HCT116 (cell line): ENCODE results near the gene PIP4K2A. TPM values are rescaled to one million over a fixed set of nuclear protein-coding genes. Genes with fewer than 3 reads are reported as not detected.
"Not testable (repeated sequence)": the region's sequence is repeated elsewhere in the genome, so short reads cannot be mapped to it uniquely, and the experiment has no call there.

Experiments used
- ATAC-seq: fragments of 200-7000 bp; cut with Tn5 transposase; 2 replicates; pipeline ENCODE4 v1.9.1; 2020; ENCODE audit warnings: mild to moderate bottlenecking, moderate library complexity
- BruUV-seq: library from RNA; stranded (reverse); fragments of 400-500 nt; replicated peaks from 2 replicates; lab custom pipeline; 2021; lab: Mats Ljungman, UMichigan
- CTCF ChIA-PET: fragments of 300-600 bp; sonication (Branson Sonifier 250); formaldehyde crosslinking; loops from one replicate; lab custom pipeline; 2021; ENCODE audit warnings: antibody characterized with exemption; lab: Charles Lee
- POLR2A ChIA-PET: fragments of 300-600, 350-600 bp; sonication (Branson Sonifier 250); formaldehyde crosslinking; loops from one replicate; lab custom pipeline; 2021; ENCODE audit warnings: antibody characterized with exemption; lab: Charles Lee
- RAD21 ChIA-PET, 2 experiments: fragments of 300-600 bp; sonication (Branson Sonifier 250); formaldehyde crosslinking; loops; one replicate each; lab custom pipeline; 2023; ENCODE audit warnings: low total read pairs in 2 of 2; ENCODE audit not compliant: uncharacterized antibody in 2 of 2, unreplicated experiment in 2 of 2, low non-redundant PET in 1 of 2; lab: Charles Lee
- DNase-seq: peaks from one replicate; pipeline ENCODE4 v3.0.0-alpha.2; 2010; ENCODE audit warnings: low read depth, low spot score
- H2AFZ ChIP-seq: fragments of 200-600 bp; shearing (Covaris generic), sonication (generic); 2 replicates; pipeline ENCODE4 v1.6.1; 2017; ENCODE audit warnings: low read depth, mixed run types, mixed read lengths, antibody characterized with exemption, low read length; ENCODE audit not compliant: poor library complexity, severe bottlenecking
- H3K27ac ChIP-seq: 2 replicates; pipeline ENCODE4 v1.5.1; 2012; ENCODE audit warnings: low read depth, low read length
- H3K27me3 ChIP-seq: fragments of 200-600 bp; sonication (generic); 2 replicates; pipeline ENCODE4 v1.6.1; 2016; ENCODE audit warnings: mixed run types, low read length, mixed read lengths; ENCODE audit not compliant: insufficient read depth
- H3K36me3 ChIP-seq, 2 experiments: fragments of 200-500 bp in 1 of 2; fragments of 200-600 bp in 1 of 2; sonication (Bioruptor generic) in 1 of 2; sonication (generic) in 1 of 2; 2 replicates each; pipeline versions ENCODE4 v1.5.1 to v1.6.1; 2014 to 2016; ENCODE audit warnings: low read length in 2 of 2, inconsistent platforms in 1 of 2, mixed read lengths in 1 of 2, mixed run types in 1 of 2; ENCODE audit not compliant: insufficient read depth in 2 of 2, control insufficient read depth in 1 of 2
- H3K4me1 ChIP-seq, 2 experiments: fragments of 200-600 bp in 1 of 2; sonication (generic) in 1 of 2; 2 replicates each; pipeline versions ENCODE4 v1.5.1 to v1.6.1; 2012 to 2017; ENCODE audit warnings: low read length in 2 of 2, inconsistent platforms in 1 of 2, mild to moderate bottlenecking in 1 of 2, mixed read lengths in 1 of 2, mixed run types in 1 of 2, moderate library complexity in 1 of 2; ENCODE audit not compliant: insufficient read depth in 2 of 2, control insufficient read depth in 1 of 2
- H3K4me2 ChIP-seq: fragments of 200-600 bp; sonication (generic); 2 replicates; pipeline ENCODE4 v1.6.1; 2017; ENCODE audit warnings: mixed run types, low read length, mixed read lengths
- H3K4me3 ChIP-seq, 2 experiments: fragments of 200-600 bp in 1 of 2; sonication (generic) in 1 of 2; replicated peaks in 1 of 2; 2 replicates each; pipeline ENCODE4 v1.5.1; 2011 to 2016; ENCODE audit warnings: low read length in 2 of 2, control low read depth in 1 of 2, low read depth in 1 of 2, mild to moderate bottlenecking in 1 of 2, mixed read lengths in 1 of 2, mixed run types in 1 of 2
- H3K79me2 ChIP-seq: fragments of 200-600 bp; sonication (generic); 2 replicates; pipeline ENCODE4 v1.6.1; 2017; ENCODE audit warnings: mild to moderate bottlenecking, mixed run types, low read length, moderate library complexity, mixed read lengths; ENCODE audit not compliant: insufficient read depth
- H3K9ac ChIP-seq: fragments of 200-600 bp; sonication (generic); 2 replicates; pipeline ENCODE4 v1.6.1; 2016; ENCODE audit warnings: low read length, mixed read lengths
- H3K9me2 ChIP-seq: fragments of 200-600 bp; sonication (generic), shearing (Covaris generic); 2 replicates; pipeline ENCODE4 v1.6.1; 2017; ENCODE audit warnings: mixed run types, mild to moderate bottlenecking, moderate library complexity; ENCODE audit not compliant: insufficient read depth
- H3K9me3 ChIP-seq, 2 experiments: fragments of 200-500 bp in 1 of 2; fragments of 200-600 bp in 1 of 2; sonication (Bioruptor generic) in 1 of 2; sonication (generic) in 1 of 2; 2 replicates each; pipeline ENCODE4 v1.6.1; 2014 to 2017; ENCODE audit warnings: low read length in 2 of 2, mixed read lengths in 2 of 2, inconsistent platforms in 1 of 2, low read depth in 1 of 2, mild to moderate bottlenecking in 1 of 2, mixed run types in 1 of 2, moderate library complexity in 1 of 2; ENCODE audit not compliant: control insufficient read depth in 1 of 2, insufficient read depth in 1 of 2
- H4K20me1 ChIP-seq: fragments of 200-600 bp; sonication (generic), shearing (Covaris generic); 2 replicates; pipeline ENCODE4 v1.6.1; 2017; ENCODE audit warnings: mixed run types, mild to moderate bottlenecking, moderate library complexity; ENCODE audit not compliant: insufficient read depth
- CBX3 ChIP-seq: IDR thresholded peaks from 2 replicates; pipeline ENCODE4 v1.6.1; 2012; ENCODE audit warnings: low read depth
- EGR1 ChIP-seq: IDR thresholded peaks from 2 replicates; pipeline ENCODE4 v1.6.1; 2012; ENCODE audit warnings: low read depth
- ELF1 ChIP-seq: IDR thresholded peaks from 2 replicates; pipeline ENCODE4 v1.6.1; 2012; ENCODE audit warnings: low read depth, borderline replicate concordance
- EZH2 ChIP-seq: fragments of 200-600 bp; sonication (generic); IDR thresholded peaks from 2 replicates; pipeline ENCODE4 v1.6.1; 2017; ENCODE audit warnings: antibody characterized with exemption, mixed run types
- POLR2A ChIP-seq: IDR thresholded peaks from 2 replicates; pipeline ENCODE4 v1.7.0; 2011; ENCODE audit warnings: borderline replicate concordance; ENCODE audit not compliant: insufficient read depth, insufficient read length; ENCODE audit errors: extremely low read depth
- POLR2AphosphoS5 ChIP-seq: IDR thresholded peaks from 2 replicates; pipeline ENCODE4 v1.6.1; 2011; ENCODE audit warnings: mild to moderate bottlenecking, low read depth, low read length, moderate library complexity
- SIN3A ChIP-seq: IDR thresholded peaks from 2 replicates; pipeline ENCODE4 v1.6.1; 2012; ENCODE audit warnings: low read depth
- SP1 ChIP-seq: IDR thresholded peaks from 2 replicates; pipeline ENCODE4 v1.6.1; 2012; ENCODE audit warnings: low read depth
- ZNF274 ChIP-seq: fragments of 200-500 bp; sonication (Bioruptor generic); IDR thresholded peaks from 2 replicates; pipeline ENCODE4 v1.6.1; 2014; ENCODE audit warnings: mild to moderate bottlenecking, low read depth, low read length, inconsistent platforms
- intact Hi-C: fragments of 100-400 bp; cut with micrococcal nuclease; formaldehyde crosslinking; loops from 2 replicates; pipeline ENCODE4 v1.10.0; 2022
- total RNA-seq: library from RNA; stranded (reverse); gene quantifications from one replicate; pipeline ENCODE4 v1.2.1, GENCODE V29; 2021; ENCODE audit not compliant: unreplicated experiment
- TF ChIP-seq, protein P1 (sequence below): IDR thresholded peaks from 2 replicates; pipeline ENCODE4 v1.6.1; 2012; ENCODE audit warnings: low read depth
- TF ChIP-seq, protein P2 (sequence below): IDR thresholded peaks from 2 replicates; pipeline ENCODE4 v1.6.1; 2011; ENCODE audit warnings: mild to moderate bottlenecking, low read length, moderate library complexity; ENCODE audit not compliant: insufficient replicate concordance; ENCODE audit errors: extremely low read depth
- TF ChIP-seq, protein P3 (sequence below), 3 experiments: fragments of 200-600 bp in 1 of 3; sonication (generic) in 1 of 3; IDR thresholded peaks in 2 of 3; conservative IDR thresholded peaks in 1 of 3; 2 replicates each; pipeline ENCODE4 v1.5.1; 2012 to 2017; ENCODE audit warnings: low read depth in 2 of 3, low read length in 2 of 3, antibody characterized with exemption in 1 of 3, borderline replicate concordance in 1 of 3, control low read depth in 1 of 3, mild to moderate bottlenecking in 1 of 3, mixed read lengths in 1 of 3, mixed run types in 1 of 3, moderate library complexity in 1 of 3; ENCODE audit not compliant: insufficient read depth in 1 of 3

The PIP4K2A gene
- total RNA-seq, 1 experiment from 2014 or later = 41.9 TPM

DNA sequence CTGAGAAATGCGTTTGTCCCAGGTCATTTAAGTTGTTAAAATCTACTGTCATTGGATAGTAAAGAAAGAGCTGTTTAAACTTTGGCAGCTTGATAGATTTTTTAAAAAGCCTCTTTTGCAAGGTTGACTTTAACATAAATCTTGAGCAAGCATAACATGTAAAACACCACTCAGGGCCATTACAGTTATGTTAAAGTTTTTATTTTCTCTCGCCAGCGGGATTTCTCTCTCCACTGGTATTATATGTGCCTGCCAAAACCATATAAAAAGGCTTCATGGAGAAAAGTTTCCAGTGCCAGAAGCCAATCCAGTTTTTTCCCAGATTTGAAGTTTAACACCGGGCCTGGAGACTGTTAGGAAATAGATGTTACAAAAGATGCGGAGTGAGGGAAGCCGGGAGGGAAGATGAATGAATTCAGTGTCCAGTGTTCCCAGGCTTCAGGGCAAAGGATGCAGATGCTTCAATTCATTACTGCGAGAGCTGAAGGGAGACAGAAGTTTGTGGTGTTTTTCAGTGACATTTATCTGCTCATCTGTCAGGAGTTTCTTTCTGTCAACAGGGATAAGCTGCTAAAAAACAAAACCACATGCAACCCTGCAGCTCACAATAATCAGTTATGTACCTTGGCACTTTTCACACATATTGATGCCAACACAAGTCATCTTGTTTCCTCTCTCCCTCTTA, 213.6 kb downstream of the PIP4K2A start:
- intact Hi-C loops = no loop called here
- Histone ChIP-seq H3K4me2 (no peak overlapping the region), H3K27ac (no peak overlapping the region), H3K4me1 (peaks cover 4 to 6% of the 10 kb centered on the region in 2 experiments; a peak in 3 of 4 replicates), H2AFZ (no peak overlapping the region), H4K20me1 (no peaks in the 10 kb centered on the region), H3K9me2 (no peaks in the 10 kb centered on the region), H3K9me3 (no peaks in the 10 kb centered on the region), H3K9ac (no peak overlapping the region), H3K79me2 (no peaks in the 10 kb centered on the region), H3K4me3 (no peak overlapping the region), H3K36me3 (no peaks in the 10 kb centered on the region), H3K27me3 (no peaks in the 10 kb centered on the region)
- CTCF ChIA-PET = no interaction called here
- ATAC-seq = no peak
- RAD21 ChIA-PET = no interaction called here
- DNase-seq = no peak
- no TSS peak for BruUV-seq
- POLR2A ChIA-PET = interaction anchor here (1.4 kb wide), 1 partner anchor 10 kb away, joined by 3 read pairs; no protein-coding TSS in a partner anchor
- no peak for TF ChIP-seq SIN3A
- TF ChIP-seq ZNF274 = no peak
- TF ChIP-seq, protein P1, sequence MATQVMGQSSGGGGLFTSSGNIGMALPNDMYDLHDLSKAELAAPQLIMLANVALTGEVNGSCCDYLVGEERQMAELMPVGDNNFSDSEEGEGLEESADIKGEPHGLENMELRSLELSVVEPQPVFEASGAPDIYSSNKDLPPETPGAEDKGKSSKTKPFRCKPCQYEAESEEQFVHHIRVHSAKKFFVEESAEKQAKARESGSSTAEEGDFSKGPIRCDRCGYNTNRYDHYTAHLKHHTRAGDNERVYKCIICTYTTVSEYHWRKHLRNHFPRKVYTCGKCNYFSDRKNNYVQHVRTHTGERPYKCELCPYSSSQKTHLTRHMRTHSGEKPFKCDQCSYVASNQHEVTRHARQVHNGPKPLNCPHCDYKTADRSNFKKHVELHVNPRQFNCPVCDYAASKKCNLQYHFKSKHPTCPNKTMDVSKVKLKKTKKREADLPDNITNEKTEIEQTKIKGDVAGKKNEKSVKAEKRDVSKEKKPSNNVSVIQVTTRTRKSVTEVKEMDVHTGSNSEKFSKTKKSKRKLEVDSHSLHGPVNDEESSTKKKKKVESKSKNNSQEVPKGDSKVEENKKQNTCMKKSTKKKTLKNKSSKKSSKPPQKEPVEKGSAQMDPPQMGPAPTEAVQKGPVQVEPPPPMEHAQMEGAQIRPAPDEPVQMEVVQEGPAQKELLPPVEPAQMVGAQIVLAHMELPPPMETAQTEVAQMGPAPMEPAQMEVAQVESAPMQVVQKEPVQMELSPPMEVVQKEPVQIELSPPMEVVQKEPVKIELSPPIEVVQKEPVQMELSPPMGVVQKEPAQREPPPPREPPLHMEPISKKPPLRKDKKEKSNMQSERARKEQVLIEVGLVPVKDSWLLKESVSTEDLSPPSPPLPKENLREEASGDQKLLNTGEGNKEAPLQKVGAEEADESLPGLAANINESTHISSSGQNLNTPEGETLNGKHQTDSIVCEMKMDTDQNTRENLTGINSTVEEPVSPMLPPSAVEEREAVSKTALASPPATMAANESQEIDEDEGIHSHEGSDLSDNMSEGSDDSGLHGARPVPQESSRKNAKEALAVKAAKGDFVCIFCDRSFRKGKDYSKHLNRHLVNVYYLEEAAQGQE = no peak
- no peak for TF ChIP-seq CBX3
- TF ChIP-seq, protein P2, sequence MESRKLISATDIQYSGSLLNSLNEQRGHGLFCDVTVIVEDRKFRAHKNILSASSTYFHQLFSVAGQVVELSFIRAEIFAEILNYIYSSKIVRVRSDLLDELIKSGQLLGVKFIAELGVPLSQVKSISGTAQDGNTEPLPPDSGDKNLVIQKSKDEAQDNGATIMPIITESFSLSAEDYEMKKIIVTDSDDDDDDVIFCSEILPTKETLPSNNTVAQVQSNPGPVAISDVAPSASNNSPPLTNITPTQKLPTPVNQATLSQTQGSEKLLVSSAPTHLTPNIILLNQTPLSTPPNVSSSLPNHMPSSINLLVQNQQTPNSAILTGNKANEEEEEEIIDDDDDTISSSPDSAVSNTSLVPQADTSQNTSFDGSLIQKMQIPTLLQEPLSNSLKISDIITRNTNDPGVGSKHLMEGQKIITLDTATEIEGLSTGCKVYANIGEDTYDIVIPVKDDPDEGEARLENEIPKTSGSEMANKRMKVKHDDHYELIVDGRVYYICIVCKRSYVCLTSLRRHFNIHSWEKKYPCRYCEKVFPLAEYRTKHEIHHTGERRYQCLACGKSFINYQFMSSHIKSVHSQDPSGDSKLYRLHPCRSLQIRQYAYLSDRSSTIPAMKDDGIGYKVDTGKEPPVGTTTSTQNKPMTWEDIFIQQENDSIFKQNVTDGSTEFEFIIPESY = no peak
- TF ChIP-seq, protein P3, sequence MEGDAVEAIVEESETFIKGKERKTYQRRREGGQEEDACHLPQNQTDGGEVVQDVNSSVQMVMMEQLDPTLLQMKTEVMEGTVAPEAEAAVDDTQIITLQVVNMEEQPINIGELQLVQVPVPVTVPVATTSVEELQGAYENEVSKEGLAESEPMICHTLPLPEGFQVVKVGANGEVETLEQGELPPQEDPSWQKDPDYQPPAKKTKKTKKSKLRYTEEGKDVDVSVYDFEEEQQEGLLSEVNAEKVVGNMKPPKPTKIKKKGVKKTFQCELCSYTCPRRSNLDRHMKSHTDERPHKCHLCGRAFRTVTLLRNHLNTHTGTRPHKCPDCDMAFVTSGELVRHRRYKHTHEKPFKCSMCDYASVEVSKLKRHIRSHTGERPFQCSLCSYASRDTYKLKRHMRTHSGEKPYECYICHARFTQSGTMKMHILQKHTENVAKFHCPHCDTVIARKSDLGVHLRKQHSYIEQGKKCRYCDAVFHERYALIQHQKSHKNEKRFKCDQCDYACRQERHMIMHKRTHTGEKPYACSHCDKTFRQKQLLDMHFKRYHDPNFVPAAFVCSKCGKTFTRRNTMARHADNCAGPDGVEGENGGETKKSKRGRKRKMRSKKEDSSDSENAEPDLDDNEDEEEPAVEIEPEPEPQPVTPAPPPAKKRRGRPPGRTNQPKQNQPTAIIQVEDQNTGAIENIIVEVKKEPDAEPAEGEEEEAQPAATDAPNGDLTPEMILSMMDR (IDR thresholded peaks at IDR 0.05 in 2 of 3, conservative IDR thresholded peaks at IDR 0.05 in 1 of 3; ENCODE audit: borderline replicate concordance in 1 of 3, insufficient read depth in 1 of 3, low read depth in 2 of 3, low read length in 2 of 3) = no peak
- TF ChIP-seq ELF1 = no peak
- TF ChIP-seq SP1 = no peak
- no peak for TF ChIP-seq POLR2A
- TF ChIP-seq EGR1 = no peak
- no peak for TF ChIP-seq EZH2
- TF ChIP-seq POLR2AphosphoS5 = no peak

DNA sequence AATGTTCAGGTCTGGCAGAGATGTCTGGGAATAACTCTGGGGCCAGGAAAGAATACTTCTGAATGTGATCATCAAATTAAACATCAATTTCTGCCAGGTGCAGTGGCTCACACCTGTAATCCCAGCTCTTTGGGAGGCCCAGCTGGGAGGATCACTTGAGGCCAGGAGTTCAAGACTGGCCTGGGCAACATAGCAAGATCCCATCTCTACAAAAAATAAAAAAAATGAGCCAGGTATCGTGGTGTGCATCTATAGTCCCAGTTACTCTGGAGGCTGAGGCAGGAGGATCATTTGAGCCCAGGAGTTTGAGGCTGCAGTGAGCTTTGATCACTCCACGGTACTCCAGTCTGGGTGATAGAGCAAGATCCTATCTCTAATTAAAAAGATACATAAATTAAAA, 214.4 kb downstream of the PIP4K2A start:
- H3K4me3 ChIP-seq, H3K9me3 ChIP-seq, H3K9me2 ChIP-seq, H3K9ac ChIP-seq, H2AFZ ChIP-seq, CTCF ChIA-PET, intact Hi-C loops, H3K27ac ChIP-seq, RAD21 ChIA-PET, BruUV-seq, DNase-seq, H4K20me1 ChIP-seq, H3K36me3 ChIP-seq, H3K27me3 ChIP-seq, H3K4me2 ChIP-seq, H3K4me1 ChIP-seq, ATAC-seq, H3K79me2 ChIP-seq: not testable (repeated sequence)
- POLR2A ChIA-PET = interaction anchor here (1.4 kb wide), 1 partner anchor 9 kb away, joined by 3 read pairs; no protein-coding TSS in a partner anchor
